GM06990 (cell line): ENCODE measurements around the gene SLC35A1.
"Not testable (repeated sequence)": the region's sequence is repeated elsewhere in the genome, so short reads cannot be mapped to it uniquely, and the experiment has no call there.

Source experiments
- DNase-seq: peaks from one replicate; pipeline ENCODE4 v3.0.0-alpha.2; 2011; ENCODE audit not compliant: insufficient read length; ENCODE audit errors: extremely low read depth
- H3K27me3 ChIP-seq: replicated peaks from 2 replicates; pipeline ENCODE4 v1.6.0; 2011; ENCODE audit warnings: low read length; ENCODE audit not compliant: control insufficient read depth, insufficient read depth
- H3K36me3 ChIP-seq: 2 replicates; pipeline ENCODE4 v1.5.1; 2011; ENCODE audit warnings: low read length; ENCODE audit not compliant: control insufficient read depth, insufficient read depth
- H3K4me3 ChIP-seq: replicated peaks from 2 replicates; pipeline ENCODE4 v1.5.1; 2011; ENCODE audit warnings: low read depth, mild to moderate bottlenecking, control low read depth, low read length
- TF ChIP-seq, protein P1 (sequence below): IDR thresholded peaks from 2 replicates; pipeline ENCODE4 v1.5.1; 2011; ENCODE audit warnings: low read length, control low read depth, mild to moderate bottlenecking, inconsistent platforms; ENCODE audit not compliant: insufficient read depth, poor library complexity, severe bottlenecking

The SLC35A1 gene

DNA sequence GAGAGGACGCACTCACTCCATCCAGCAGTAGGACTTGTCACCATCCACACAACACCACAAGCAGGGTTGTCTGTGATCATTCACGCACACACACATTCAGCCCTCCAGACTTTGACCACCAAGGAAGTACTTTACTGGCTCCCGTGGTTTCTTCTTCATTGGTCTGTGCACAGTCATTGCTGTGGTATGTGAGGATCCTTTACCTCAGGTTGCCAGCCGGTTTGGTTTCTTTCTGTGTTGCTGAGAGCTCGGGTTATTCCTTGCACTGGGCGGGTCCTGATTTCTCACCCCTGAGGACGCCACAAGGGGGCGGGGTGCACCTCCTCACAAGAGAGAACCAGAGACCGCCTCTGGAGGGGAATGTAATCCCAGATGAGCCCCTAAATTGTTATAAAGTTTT is 11.2 kb downstream of the SLC35A1 start:
- H3K27me3 ChIP-seq, result no peaks in the 10 kb centered on the region
- no peak for DNase-seq
- TF ChIP-seq, protein P1, sequence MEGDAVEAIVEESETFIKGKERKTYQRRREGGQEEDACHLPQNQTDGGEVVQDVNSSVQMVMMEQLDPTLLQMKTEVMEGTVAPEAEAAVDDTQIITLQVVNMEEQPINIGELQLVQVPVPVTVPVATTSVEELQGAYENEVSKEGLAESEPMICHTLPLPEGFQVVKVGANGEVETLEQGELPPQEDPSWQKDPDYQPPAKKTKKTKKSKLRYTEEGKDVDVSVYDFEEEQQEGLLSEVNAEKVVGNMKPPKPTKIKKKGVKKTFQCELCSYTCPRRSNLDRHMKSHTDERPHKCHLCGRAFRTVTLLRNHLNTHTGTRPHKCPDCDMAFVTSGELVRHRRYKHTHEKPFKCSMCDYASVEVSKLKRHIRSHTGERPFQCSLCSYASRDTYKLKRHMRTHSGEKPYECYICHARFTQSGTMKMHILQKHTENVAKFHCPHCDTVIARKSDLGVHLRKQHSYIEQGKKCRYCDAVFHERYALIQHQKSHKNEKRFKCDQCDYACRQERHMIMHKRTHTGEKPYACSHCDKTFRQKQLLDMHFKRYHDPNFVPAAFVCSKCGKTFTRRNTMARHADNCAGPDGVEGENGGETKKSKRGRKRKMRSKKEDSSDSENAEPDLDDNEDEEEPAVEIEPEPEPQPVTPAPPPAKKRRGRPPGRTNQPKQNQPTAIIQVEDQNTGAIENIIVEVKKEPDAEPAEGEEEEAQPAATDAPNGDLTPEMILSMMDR, result no peak
- H3K4me3 ChIP-seq, result no peak overlapping the region
- H3K36me3 ChIP-seq, result no peaks in the 10 kb centered on the region; the same call in 1 of the 2 replicates

DNA sequence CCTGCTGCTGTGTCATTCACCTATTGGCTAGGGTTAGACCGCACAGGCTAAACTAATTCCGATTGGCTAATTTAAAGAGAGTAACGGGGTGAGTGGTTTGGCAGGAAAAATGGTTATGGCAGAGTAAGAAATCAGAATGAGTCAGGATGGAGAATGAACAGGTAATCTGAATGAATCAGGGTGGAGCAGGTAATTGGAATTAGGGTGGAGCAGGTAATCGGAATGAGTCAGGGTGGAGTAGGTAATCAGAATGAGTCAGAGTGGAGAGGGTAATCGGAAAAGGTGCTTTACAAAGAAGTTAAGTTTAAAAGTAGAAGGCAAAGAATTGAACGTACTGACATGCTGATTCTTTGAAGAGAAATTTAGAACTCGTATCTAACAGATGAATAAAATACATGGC is 11.7 kb downstream of the SLC35A1 start:
- no peak for DNase-seq
- no peaks in the 10 kb centered on the region; the same call in 1 of the 2 replicates for H3K36me3 ChIP-seq
- H3K27me3 ChIP-seq, result no peaks in the 10 kb centered on the region
- H3K4me3 ChIP-seq, result no peak overlapping the region
- TF ChIP-seq, protein P1, result no peak

DNA sequence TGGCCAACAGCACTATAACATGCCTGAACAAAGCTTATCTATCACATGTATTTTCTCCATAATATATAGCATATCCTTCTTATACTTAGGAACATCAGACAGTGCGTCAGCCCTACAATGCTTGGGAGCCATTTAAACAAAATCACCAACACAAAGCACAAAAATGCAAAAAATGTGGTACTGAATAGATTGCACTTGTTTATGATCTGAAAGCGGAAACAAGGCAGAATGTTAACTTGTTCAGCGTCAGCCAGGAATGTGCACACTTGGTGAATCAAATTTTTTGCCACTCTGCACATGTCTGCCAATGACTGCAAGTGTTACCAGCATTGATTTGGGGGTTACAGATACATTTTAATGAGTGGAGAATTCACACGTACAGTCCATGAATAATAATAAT is 14.8 kb downstream of the SLC35A1 start:
- no peak overlapping the region for H3K4me3 ChIP-seq
- TF ChIP-seq, protein P1, result no peak
- H3K36me3 ChIP-seq, result no peaks in the 10 kb centered on the region; the same call in 1 of the 2 replicates
- no peaks in the 10 kb centered on the region for H3K27me3 ChIP-seq
- no peak for DNase-seq

DNA sequence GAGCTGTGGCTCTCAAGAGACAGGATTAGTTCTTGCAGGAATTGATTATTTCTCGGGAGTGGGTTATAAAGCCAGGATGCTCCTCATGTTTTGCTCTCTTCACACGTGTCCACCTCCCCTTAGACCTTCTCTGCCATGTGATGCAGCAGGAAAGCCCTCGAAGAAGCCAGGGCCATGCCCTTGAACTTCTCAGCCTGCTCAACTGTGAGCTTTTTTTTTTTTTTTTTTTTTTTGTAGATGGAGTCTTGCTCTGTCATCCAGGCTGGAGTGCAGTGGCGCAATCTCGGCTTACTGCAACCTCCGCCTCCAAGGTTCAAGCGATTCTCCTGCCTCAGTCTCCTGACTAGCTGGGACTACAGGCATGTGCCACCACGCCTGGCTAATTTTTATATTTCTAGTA is 16.6 kb downstream of the SLC35A1 start:
- not testable (repeated sequence) for DNase-seq, H3K36me3 ChIP-seq, H3K4me3 ChIP-seq, H3K27me3 ChIP-seq

DNA sequence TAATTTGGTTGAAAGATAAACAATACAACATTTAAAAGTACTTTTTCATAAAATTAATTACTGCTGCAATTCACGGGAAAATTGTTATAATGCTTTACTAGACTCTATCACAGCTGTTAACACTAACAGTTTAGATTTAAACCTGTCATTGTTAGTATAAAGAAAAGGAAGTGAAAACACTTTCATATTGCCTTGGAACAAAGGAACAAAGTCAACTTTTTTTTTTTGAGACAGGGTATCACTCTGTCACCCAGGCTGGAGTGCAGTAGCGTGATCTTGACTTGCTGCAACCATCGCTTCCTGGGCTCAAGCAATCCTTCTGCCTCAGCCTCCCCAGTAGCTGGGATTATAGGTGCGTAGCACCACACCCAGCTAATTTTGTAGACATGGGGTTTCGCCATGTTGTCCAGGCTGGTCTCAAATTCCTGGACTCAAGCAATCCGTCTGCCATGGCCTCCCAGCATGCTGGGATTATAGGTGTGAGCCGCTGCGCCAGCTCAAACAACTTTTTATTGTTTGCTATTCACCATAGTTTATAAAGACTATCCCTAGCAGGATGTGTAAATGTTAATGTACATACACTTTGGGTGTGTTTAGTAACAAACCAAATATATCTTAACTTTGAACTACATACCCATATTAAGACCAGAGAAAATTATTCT is 22.1 kb downstream of the SLC35A1 start:
- TF ChIP-seq, protein P1, result no peak
- DNase-seq, result peak; percentile 50
- Histone ChIP-seq H3K36me3 (no peaks in the 10 kb centered on the region; the same call in 1 of the 2 replicates), H3K4me3 (no peak overlapping the region), H3K27me3 (no peaks in the 10 kb centered on the region)

DNA sequence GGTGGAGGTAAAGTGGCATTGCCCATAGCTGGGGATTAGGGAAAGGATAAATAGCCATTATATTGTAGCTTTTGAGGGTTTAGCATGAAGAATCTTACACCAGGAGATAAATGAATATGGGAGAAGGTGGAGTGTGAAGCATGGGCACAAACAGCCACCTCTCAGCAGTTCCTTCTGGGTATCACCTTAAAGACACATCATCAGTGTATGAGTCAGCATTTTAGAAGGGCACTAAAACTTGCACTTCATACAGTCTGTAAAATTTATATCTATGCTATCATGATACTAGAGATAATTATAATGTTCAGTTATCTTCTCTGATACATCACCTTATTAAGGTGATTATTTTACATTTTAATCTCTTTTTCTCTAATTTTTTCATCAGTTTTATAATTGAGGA is 25.3 kb downstream of the SLC35A1 start:
- Histone ChIP-seq H3K4me3 (no peak overlapping the region), H3K36me3 (no peaks in the 10 kb centered on the region; the same call in 1 of the 2 replicates), H3K27me3 (no peaks in the 10 kb centered on the region)
- TF ChIP-seq, protein P1, result no peak
- DNase-seq, result no peak
